Measurements from ENCODE around the gene SH3D19. TPM values are rescaled to one million over a fixed set of nuclear protein-coding genes. Genes with fewer than 3 reads are reported as not detected.

Gene SH3D19
- total RNA-seq, 1 experiment from 2014 or later = 15.5 TPM

- intact Hi-C loops (cut with micrococcal nuclease; ENCODE audit: unreplicated experiment) = no loop called here
- no peaks in the 10 kb centered on the region for H3K9me3 Mint-ChIP-seq (ENCODE audit: low read depth, unreplicated experiment)
- no peak overlapping the region for H3K4me3 Mint-ChIP-seq (ENCODE audit: low read depth, unreplicated experiment)
- H3K36me3 Mint-ChIP-seq (ENCODE audit: insufficient read depth, unreplicated experiment) = no peaks in the 10 kb centered on the region
- peaks cover 20% of the 10 kb centered on the region for H3K4me1 Mint-ChIP-seq (ENCODE audit: low read depth, unreplicated experiment)
- peak; percentile 14 for DNase-seq
- no peak overlapping the region for H3K27ac Mint-ChIP-seq (ENCODE audit: unreplicated experiment)
- CTCF ChIA-PET = interaction anchor here (0.6 kb wide), 1 partner anchor 266 kb away, joined by 3 read pairs; no protein-coding TSS in a partner anchor
- H3K27me3 Mint-ChIP-seq (ENCODE audit: unreplicated experiment) = no peaks in the 10 kb centered on the region
- TF ChIP-seq, protein P1, sequence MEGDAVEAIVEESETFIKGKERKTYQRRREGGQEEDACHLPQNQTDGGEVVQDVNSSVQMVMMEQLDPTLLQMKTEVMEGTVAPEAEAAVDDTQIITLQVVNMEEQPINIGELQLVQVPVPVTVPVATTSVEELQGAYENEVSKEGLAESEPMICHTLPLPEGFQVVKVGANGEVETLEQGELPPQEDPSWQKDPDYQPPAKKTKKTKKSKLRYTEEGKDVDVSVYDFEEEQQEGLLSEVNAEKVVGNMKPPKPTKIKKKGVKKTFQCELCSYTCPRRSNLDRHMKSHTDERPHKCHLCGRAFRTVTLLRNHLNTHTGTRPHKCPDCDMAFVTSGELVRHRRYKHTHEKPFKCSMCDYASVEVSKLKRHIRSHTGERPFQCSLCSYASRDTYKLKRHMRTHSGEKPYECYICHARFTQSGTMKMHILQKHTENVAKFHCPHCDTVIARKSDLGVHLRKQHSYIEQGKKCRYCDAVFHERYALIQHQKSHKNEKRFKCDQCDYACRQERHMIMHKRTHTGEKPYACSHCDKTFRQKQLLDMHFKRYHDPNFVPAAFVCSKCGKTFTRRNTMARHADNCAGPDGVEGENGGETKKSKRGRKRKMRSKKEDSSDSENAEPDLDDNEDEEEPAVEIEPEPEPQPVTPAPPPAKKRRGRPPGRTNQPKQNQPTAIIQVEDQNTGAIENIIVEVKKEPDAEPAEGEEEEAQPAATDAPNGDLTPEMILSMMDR (IDR thresholded peaks at IDR 0.05; ENCODE audit: unreplicated experiment) = no peak
- no TSS peak for BruUV-seq (replicated peaks)
Measured at GRCh38 chr4:151296227-151296626, 29.2 kb downstream of the SH3D19 start.

- CTCF ChIA-PET = no interaction called here
- H3K27ac Mint-ChIP-seq (ENCODE audit: unreplicated experiment) = no peak overlapping the region
- intact Hi-C loops (cut with micrococcal nuclease; ENCODE audit: unreplicated experiment) = no loop called here
Measured at GRCh38 chr4:151294833-151295496, 30.4 kb downstream of the SH3D19 start.

DNA sequence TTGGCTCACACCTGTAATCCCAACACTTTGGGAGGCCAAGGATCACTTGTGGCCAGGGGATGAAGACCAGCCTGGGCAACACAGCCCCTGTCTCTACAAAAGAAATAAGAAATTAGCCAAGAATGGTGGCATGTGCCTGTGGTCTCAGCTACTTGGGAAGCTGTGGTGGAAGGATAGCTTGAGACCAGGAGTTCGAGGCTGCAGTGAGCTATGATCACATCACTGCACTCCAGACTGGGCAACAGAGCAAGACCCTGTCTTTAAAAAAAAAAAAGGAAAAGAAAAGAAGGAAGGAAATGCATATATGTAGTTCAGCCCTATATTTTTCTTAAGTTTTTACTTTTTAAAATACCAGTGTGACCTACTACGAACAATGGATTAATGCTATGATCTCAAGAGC, 33.4 kb downstream of the SH3D19 start:
- H3K4me1 Mint-ChIP-seq (ENCODE audit: low read depth, unreplicated experiment) = peaks cover 24% of the 10 kb centered on the region
- H3K27ac Mint-ChIP-seq (ENCODE audit: unreplicated experiment) = no peak overlapping the region
- intact Hi-C loops (cut with micrococcal nuclease; ENCODE audit: unreplicated experiment) = no loop called here
- DNase-seq = no peak
- no peaks in the 10 kb centered on the region for H3K27me3 Mint-ChIP-seq (ENCODE audit: unreplicated experiment)
- CTCF ChIA-PET = no interaction called here
- TF ChIP-seq, protein P1 (IDR thresholded peaks at IDR 0.05; ENCODE audit: unreplicated experiment) = no peak
- no peak overlapping the region for H3K4me3 Mint-ChIP-seq (ENCODE audit: low read depth, unreplicated experiment)
- no peaks in the 10 kb centered on the region for H3K9me3 Mint-ChIP-seq (ENCODE audit: low read depth, unreplicated experiment)
- H3K36me3 Mint-ChIP-seq (ENCODE audit: insufficient read depth, unreplicated experiment) = no peaks in the 10 kb centered on the region
- BruUV-seq (replicated peaks) = no TSS peak

More at GRCh38 chr4:151294833-151295496, 30.4 kb downstream of the SH3D19 start:
- no peak for DNase-seq
- Mint-ChIP-seq H3K27me3 (ENCODE audit: unreplicated experiment) (no peaks in the 10 kb centered on the region), H3K4me1 (ENCODE audit: low read depth, unreplicated experiment) (peaks cover 24% of the 10 kb centered on the region), H3K36me3 (ENCODE audit: insufficient read depth, unreplicated experiment) (no peaks in the 10 kb centered on the region), H3K9me3 (ENCODE audit: low read depth, unreplicated experiment) (no peaks in the 10 kb centered on the region), H3K4me3 (ENCODE audit: low read depth, unreplicated experiment) (no peak overlapping the region)
- TF ChIP-seq, protein P1 (IDR thresholded peaks at IDR 0.05; ENCODE audit: unreplicated experiment) = no peak
- no TSS peak for BruUV-seq (replicated peaks)

- CTCF ChIA-PET = no interaction called here
- Mint-ChIP-seq H3K27ac (ENCODE audit: unreplicated experiment) (no peak overlapping the region), H3K9me3 (ENCODE audit: low read depth, unreplicated experiment) (no peaks in the 10 kb centered on the region), H3K27me3 (ENCODE audit: unreplicated experiment) (no peaks in the 10 kb centered on the region), H3K36me3 (ENCODE audit: insufficient read depth, unreplicated experiment) (no peaks in the 10 kb centered on the region), H3K4me1 (ENCODE audit: low read depth, unreplicated experiment) (peaks cover 24% of the 10 kb centered on the region), H3K4me3 (ENCODE audit: low read depth, unreplicated experiment) (no peak overlapping the region)
- no peak for DNase-seq
- TF ChIP-seq, protein P1 (IDR thresholded peaks at IDR 0.05; ENCODE audit: unreplicated experiment) = no peak
- no TSS peak for BruUV-seq (replicated peaks)
- intact Hi-C loops (cut with micrococcal nuclease; ENCODE audit: unreplicated experiment) = no loop called here
Measured at GRCh38 chr4:151291485-151291884, 33.9 kb downstream of the SH3D19 start.

All from Calu3 (cell line).